ENCODE data around the gene TNN.

DNA sequence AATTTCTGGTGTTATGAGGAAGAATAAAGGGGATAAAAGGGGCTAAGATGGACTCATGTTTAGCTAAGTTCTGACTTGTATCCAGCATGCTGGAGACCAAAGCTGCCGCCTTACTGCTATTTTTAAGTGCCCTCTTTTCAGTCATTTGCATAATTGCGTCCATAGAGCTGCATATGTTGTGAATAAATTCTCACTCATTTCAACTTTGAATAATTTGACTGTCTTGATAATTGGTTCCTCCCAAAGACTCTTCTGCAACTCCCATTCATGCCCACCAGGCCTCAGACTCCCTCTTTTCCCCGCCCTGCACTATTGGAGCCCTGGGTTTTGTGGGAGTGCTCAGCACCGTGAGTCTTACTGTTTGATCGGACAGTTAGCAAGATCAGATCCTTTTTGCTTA is 79.9 kb downstream of the TNN start:
- TF ChIP-seq EZH2 (IDR thresholded peaks at IDR 0.05; ENCODE audit: insufficient read depth, poor library complexity, severe bottlenecking), result no peak
- no peak for TF ChIP-seq EZH2phosphoT487 (IDR thresholded peaks at IDR 0.05; ENCODE audit: insufficient read depth, low read depth)
